ENCODE measurements around the gene C4B.

DNA sequence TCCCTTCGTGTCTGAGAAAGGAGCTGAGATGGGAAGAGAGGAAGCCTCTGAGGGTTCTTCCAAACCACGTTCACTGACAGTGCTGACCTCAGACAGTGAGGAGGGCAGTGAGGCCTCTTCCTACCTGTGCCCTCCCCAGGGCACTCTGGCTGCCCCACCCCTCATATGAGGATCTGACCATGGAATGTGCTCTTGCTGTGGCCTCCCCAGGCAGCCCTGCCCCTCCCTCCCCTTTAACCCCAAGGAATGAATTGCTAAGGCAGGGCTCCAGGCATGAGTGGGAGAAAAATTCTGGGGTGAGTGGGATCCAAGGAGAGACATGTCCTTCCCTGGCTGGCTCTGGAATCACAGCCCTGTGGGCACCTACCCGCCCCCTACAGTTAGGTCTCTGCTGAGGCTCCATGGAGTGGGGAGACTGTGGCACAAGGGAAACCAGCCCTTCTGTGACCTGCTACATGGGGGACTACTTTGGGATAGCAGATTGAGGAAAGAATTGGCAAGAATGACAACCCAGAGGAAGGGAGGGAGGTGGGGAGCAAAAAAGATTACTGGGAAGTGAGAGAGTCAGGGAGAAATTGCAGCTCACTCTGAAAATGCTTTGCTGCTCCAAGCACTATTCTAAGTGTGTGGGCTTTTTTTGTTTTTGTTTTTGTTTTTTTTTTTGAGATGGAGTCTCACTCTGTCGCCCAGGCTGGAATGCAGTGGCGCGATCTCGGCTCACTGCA is 65.1 kb downstream of the C4B start:
- TF ChIP-seq, protein P1, sequence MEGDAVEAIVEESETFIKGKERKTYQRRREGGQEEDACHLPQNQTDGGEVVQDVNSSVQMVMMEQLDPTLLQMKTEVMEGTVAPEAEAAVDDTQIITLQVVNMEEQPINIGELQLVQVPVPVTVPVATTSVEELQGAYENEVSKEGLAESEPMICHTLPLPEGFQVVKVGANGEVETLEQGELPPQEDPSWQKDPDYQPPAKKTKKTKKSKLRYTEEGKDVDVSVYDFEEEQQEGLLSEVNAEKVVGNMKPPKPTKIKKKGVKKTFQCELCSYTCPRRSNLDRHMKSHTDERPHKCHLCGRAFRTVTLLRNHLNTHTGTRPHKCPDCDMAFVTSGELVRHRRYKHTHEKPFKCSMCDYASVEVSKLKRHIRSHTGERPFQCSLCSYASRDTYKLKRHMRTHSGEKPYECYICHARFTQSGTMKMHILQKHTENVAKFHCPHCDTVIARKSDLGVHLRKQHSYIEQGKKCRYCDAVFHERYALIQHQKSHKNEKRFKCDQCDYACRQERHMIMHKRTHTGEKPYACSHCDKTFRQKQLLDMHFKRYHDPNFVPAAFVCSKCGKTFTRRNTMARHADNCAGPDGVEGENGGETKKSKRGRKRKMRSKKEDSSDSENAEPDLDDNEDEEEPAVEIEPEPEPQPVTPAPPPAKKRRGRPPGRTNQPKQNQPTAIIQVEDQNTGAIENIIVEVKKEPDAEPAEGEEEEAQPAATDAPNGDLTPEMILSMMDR (IDR thresholded peaks at IDR 0.05) = no peak
- TF ChIP-seq POLR2A (IDR thresholded peaks at IDR 0.05) (no peak), POLR2AphosphoS5 (IDR thresholded peaks at IDR 0.05) (no peak)

Measured in breast epithelium (tissue), 3 donors.